Measurements from ENCODE around the gene VBP1.

- no peak for TF ChIP-seq CTCF (IDR thresholded peaks at IDR 0.05; ENCODE audit: low read depth, low read length, poor library complexity, severe bottlenecking)
- no peak for TF ChIP-seq EZH2phosphoT487 (IDR thresholded peaks at IDR 0.05; ENCODE audit: borderline replicate concordance, low read length)
Observed at GRCh38 chrX:155246748-155247147, 30.5 kb downstream of the VBP1 start.

Data from DOHH2 (cell line).